ENCODE data around the gene SEPHS1. TPM values are rescaled to one million over a fixed set of nuclear protein-coding genes. Genes with fewer than 3 reads are reported as not detected.
A peak's percentile ranks its signal among the peaks of the same experiment; 100 is the strongest.
"Not testable (repeated sequence)": the region's sequence is repeated elsewhere in the genome, so short reads cannot be mapped to it uniquely, and the experiment has no call there.

SEPHS1 gene
- total RNA-seq, 2 experiments from 2014 or later = 63.5 to 64.0 TPM

DNA sequence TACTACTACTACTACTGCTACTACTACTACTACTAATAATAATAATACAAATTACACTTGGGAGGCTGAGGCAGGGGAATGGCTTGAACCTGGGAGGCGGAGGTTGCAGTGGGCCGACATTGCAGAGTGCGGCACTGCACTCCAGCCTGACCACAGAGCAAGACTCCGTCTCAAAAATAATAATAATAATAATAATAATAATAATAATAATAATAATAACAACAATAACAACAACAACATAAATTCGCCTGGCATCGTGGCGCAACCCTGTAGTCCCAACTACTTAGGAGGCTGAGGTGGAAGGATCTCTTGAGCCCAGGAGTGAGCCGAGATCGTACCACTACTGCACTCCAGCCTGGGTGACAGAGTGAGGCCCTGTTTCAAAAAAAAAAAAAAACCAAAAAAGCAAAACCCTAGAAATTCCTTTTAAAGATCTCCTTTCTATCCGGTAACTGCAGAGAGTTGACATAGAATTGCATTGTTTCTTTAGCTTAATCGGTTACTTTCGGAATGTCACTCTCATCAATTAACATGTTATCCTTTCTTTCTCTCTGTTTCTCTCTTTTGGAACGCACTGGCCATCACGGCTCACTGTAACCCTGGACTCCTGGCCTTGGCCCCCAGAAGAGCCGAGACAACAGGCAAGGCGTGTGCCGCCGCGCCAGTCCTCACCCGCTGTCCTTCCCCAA, 49.2 kb downstream of the SEPHS1 start:
- ChIA-PET CTCF (interaction anchor here (1.3 to 6.7 kb wide), 2 partner anchors 52 to 199 kb away, joined by 3 to 41 read pairs; partner anchors contain the start of genes OPTN and SEPHS1), POLR2A (interaction anchor here (0.8 to 2.1 kb wide), 4 partner anchors 10 to 53 kb away, joined by 3 to 11 read pairs (median 6); no protein-coding TSS in a partner anchor)
- Mint-ChIP-seq H3K4me3 (peak overlapping the region; percentile 56), H3K4me1 (ENCODE audit: low read depth) (peaks cover 24% of the 10 kb centered on the region), H3K27me3 (ENCODE audit: low read depth) (no peaks in the 10 kb centered on the region), H3K36me3 (ENCODE audit: low read depth) (peaks cover 5% of the 10 kb centered on the region), H3K9me3 (ENCODE audit: insufficient read depth) (no peaks in the 10 kb centered on the region), H3K27ac (peak overlapping the region; percentile 53)
- ATAC-seq = no peak
- no peak for DNase-seq

DNA sequence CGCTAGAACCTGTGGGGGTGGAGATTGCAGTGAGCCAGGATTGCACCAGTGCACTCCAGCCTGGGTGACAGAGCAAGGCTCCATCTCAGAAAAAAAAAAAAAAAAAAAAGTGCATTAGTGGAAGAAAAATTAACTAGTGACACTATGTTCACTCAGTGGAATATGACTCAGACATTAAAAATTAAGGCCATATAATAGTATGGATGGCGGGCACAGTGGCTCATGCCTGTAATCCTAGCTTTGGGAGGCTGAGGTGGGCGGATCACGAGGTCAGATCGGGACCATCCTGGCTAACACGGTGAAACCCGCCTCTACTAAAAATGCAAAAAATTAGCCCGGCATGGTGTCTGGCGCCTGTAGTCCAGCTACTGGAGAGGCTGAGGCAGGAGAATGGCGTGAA, 51.6 kb downstream of the SEPHS1 start:
- peaks cover 9% of the 10 kb centered on the region for H3K36me3 Mint-ChIP-seq (ENCODE audit: low read depth)
- ChIA-PET CTCF (no interaction called here), POLR2A (no interaction called here)
- peaks cover 15% of the 10 kb centered on the region for H3K4me1 Mint-ChIP-seq (ENCODE audit: low read depth)
- no peaks in the 10 kb centered on the region for H3K9me3 Mint-ChIP-seq (ENCODE audit: insufficient read depth)
- no peak overlapping the region for H3K27ac Mint-ChIP-seq
- DNase-seq (no peak), ATAC-seq (no peak)
- H3K4me3 Mint-ChIP-seq = no peak overlapping the region
- no peaks in the 10 kb centered on the region for H3K27me3 Mint-ChIP-seq (ENCODE audit: low read depth)

DNA sequence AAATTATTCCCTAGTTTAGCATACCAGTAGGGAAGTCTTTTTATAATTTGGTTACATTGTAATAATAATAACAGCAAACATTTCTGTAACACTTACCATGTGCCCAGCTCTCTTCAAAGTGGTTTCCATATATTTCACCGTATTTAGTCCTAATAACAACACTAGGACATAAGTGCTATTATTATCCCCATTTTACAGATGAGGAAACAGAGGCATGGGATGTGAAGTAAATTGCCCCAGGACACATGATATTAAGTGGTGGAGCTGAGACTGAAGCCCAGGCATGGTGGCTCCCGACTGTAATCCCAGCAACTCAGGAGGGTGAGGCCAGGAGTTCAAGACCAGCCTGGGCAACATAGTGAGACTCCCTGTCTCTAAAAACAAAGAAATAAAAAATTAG, 53.3 kb downstream of the SEPHS1 start:
- Mint-ChIP-seq H3K36me3 (ENCODE audit: low read depth) (peaks cover 6% of the 10 kb centered on the region), H3K27me3 (ENCODE audit: low read depth) (no peaks in the 10 kb centered on the region), H3K9me3 (ENCODE audit: insufficient read depth) (no peaks in the 10 kb centered on the region), H3K4me1 (ENCODE audit: low read depth) (peaks cover 4% of the 10 kb centered on the region), H3K27ac (no peak overlapping the region), H3K4me3 (no peak overlapping the region)
- DNase-seq (no peak), ATAC-seq (no peak)
- ChIA-PET CTCF (interaction anchor here (0.7 to 1.0 kb wide), 3 partner anchors 22 to 280 kb away, joined by 3 read pairs; no protein-coding TSS in a partner anchor), POLR2A (no interaction called here)

DNA sequence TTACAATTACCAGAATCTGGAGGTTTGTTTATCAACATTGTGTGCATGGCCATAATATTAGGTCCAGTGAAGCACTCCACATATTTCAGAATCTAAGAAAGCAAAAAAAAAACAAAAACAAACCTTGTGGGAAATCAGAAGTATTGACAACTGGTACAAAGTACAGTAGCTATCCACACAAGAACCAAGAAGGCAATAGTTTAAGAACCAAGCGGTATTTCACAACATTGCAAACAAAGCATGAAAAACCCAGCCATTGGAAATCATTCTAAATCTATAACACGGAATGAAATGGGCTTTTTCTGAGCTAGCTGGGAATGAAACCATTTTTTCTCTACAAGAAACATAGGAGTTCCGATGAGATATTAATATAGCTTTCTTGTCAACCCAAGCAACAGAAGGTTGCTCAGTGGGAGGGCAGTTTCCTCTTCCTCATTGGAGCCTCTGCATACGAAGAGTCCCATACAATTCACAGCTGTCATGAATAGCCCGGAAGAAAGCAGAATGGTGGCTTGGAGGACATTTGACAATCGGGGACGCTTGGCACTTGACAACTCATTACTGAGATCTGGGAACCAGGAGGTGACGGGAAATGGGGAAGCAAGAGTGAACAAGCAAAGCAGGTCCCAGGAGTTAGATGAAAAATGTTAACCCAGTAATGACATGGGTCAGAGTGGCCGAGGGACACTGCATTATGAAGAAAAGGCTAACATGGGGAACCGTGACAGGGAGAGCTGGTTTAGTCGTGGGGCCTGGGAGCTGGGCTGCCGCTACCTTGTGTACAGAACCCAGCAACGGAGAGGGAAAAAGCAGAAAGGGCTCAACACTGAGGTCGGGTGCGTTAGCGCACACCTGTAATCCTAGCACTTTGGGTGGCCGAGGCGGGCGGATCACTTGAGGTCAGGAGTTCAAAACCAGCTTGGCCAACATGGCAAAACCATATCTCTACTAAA, 56.0 kb downstream of the SEPHS1 start:
- Mint-ChIP-seq H3K27me3 (ENCODE audit: low read depth) (no peaks in the 10 kb centered on the region), H3K27ac (no peak overlapping the region)
- POLR2A ChIA-PET = no interaction called here

DNA sequence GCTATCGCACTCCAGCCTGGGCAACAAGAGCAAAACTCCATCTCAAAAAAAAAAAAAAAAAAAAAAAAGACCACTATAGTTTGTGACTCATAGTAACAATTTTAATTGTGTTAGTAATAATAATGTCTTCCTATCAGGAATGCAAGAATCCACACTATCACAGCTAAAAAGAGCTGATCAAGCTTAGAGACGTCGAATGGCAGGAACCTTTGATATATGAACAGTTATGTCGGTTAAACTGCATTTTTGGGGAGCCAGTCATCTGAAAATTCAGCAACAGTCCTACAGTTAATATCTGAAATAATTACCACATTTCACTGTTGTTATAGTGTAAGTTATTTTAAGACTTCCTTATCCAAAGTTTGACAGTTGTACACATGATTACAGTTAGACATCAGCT, 57.0 kb downstream of the SEPHS1 start:
- POLR2A ChIA-PET = no interaction called here
- Mint-ChIP-seq H3K27ac (no peak overlapping the region), H3K9me3 (ENCODE audit: insufficient read depth) (no peaks in the 10 kb centered on the region), H3K27me3 (ENCODE audit: low read depth) (no peaks in the 10 kb centered on the region), H3K36me3 (ENCODE audit: low read depth) (peaks cover 6% of the 10 kb centered on the region), H3K4me3 (no peak overlapping the region), H3K4me1 (ENCODE audit: low read depth) (peaks cover 6% of the 10 kb centered on the region)
- DNase-seq (no peak), ATAC-seq (no peak)
- CTCF ChIA-PET = interaction anchor here (1.1 to 6.0 kb wide), 3 partner anchors 9 to 53 kb away, joined by 3 to 26 read pairs (median 4); partner anchors contain the start of gene PHYH

More for the DNA sequence above, 56.0 kb downstream of the SEPHS1 start:
- CTCF ChIA-PET = interaction anchor here (1.1 to 6.0 kb wide), 2 partner anchors 11 to 54 kb away, joined by 3 to 26 read pairs; no protein-coding TSS in a partner anchor
- no peaks in the 10 kb centered on the region for H3K9me3 Mint-ChIP-seq (ENCODE audit: insufficient read depth)
- peaks cover 6% of the 10 kb centered on the region for H3K4me1 Mint-ChIP-seq (ENCODE audit: low read depth)
- ATAC-seq (no peak), DNase-seq (no peak)
- H3K36me3 Mint-ChIP-seq (ENCODE audit: low read depth) = peaks cover 6% of the 10 kb centered on the region
- no peak overlapping the region for H3K4me3 Mint-ChIP-seq

DNA sequence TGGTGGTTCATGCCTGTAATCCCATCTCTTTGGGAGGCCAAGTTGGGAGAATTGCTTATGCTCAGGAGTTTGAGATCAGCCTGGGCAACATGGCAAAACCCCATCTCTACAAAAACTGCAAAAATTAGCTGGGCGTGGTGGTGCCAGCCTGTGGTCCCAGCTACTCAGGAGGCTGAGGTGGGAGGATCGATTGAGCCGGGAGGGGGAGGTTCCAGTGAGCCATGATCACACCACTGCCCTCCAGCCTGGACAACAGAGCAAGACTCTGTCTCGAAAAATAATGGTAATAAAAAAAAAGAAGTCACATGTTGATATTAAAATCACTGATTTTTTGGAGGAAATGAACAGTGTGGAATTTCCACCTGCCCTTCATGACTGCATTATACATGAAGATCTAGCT, 64.0 kb downstream of the SEPHS1 start:
- Mint-ChIP-seq H3K27me3 (ENCODE audit: low read depth) (no peaks in the 10 kb centered on the region), H3K9me3 (ENCODE audit: insufficient read depth) (no peaks in the 10 kb centered on the region)
- POLR2A ChIA-PET = no interaction called here

DNA sequence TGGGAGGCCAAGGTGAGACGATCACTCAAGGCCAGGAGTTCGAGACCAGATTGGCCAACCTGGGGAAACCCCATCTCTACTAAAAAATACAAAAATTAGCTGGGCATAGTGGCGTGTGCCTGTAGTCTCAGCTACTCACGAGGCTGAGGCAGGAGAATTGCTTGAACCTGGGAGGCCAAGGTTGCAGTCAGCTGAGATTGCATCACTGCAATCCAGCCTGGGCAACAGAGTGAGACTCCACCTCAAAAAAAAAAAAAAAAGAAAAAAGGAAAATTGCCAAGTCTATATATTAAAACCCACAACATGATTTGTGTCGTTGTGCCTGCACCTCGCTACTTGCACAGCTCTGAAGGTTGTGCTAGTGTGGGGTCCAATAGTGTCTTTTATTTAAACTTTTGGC, 65.7 kb downstream of the SEPHS1 start:
- H3K36me3 Mint-ChIP-seq (ENCODE audit: low read depth); H3K4me3 Mint-ChIP-seq; POLR2A ChIA-PET; H3K4me1 Mint-ChIP-seq (ENCODE audit: low read depth); CTCF ChIA-PET; H3K27ac Mint-ChIP-seq; H3K9me3 Mint-ChIP-seq (ENCODE audit: insufficient read depth); ATAC-seq; DNase-seq; H3K27me3 Mint-ChIP-seq (ENCODE audit: low read depth): not testable (repeated sequence)

More for the DNA sequence above, 64.0 kb downstream of the SEPHS1 start:
- DNase-seq = no peak
- no peak for ATAC-seq
- no peak overlapping the region for H3K4me3 Mint-ChIP-seq
- peaks cover 6% of the 10 kb centered on the region for H3K4me1 Mint-ChIP-seq (ENCODE audit: low read depth)
- CTCF ChIA-PET = no interaction called here
- H3K36me3 Mint-ChIP-seq (ENCODE audit: low read depth) = peaks cover 3% of the 10 kb centered on the region
- H3K27ac Mint-ChIP-seq = no peak overlapping the region

DNA sequence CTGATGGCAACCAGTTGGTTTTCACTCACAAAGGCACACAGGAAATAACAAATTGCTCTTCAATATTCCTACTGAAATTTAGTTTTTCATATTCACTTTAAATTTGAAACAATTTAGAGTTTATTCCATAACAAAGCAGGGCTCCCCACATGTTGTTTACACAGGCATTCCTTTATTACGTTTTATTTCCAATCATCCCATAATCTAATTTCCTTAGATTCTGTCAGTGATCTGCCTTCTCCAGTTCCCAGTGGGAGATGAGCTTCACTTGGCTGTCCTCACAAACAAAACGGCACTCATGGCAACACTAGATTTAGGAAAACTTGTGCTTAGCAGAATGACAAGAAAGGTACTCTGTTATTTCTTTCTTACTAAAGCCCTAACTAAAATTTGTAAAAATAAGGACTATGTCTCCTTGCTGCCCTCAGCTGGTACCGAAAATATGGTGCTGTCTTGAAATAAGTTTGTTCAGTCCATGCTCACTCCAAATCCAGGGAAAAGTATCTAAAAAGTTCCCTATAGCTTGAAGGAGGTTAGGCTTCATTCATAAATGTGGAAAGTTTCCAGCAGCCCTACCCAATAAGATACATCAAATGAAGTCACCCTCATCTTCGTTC, 71.2 kb downstream of the SEPHS1 start:
- Mint-ChIP-seq H3K4me1 (ENCODE audit: low read depth) (peaks cover 2% of the 10 kb centered on the region), H3K9me3 (ENCODE audit: insufficient read depth) (no peaks in the 10 kb centered on the region), H3K27me3 (ENCODE audit: low read depth) (no peaks in the 10 kb centered on the region), H3K27ac (no peak overlapping the region), H3K4me3 (no peak overlapping the region), H3K36me3 (ENCODE audit: low read depth) (peaks cover 3% of the 10 kb centered on the region)
- ATAC-seq (no peak), DNase-seq (no peak)
- ChIA-PET POLR2A (no interaction called here), CTCF (interaction anchor here (0.8 to 1.8 kb wide), 2 partner anchors 25 to 75 kb away, joined by 3 to 5 read pairs; no protein-coding TSS in a partner anchor)

DNA sequence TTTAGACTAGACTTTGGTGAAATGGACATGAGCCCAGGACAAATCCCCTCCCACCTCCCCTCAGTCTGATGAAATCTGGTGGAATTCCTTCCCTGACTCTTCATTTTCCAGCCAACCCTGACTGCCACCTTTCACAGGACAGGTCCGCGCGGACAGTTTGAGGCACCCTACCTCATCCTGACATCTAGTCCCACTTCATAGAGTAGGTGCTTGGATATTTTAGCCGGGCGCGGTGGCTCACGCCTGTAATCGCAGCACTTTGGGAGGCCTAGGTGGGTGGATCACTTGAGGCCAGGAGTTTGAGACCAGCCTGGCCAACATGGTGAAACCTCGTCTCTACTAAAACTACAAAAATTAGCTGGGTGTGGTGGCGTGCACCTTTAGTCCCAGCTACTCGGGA, 71.9 kb downstream of the SEPHS1 start:
- DNase-seq; H3K4me1 Mint-ChIP-seq (ENCODE audit: low read depth); POLR2A ChIA-PET: not testable (repeated sequence)

DNA sequence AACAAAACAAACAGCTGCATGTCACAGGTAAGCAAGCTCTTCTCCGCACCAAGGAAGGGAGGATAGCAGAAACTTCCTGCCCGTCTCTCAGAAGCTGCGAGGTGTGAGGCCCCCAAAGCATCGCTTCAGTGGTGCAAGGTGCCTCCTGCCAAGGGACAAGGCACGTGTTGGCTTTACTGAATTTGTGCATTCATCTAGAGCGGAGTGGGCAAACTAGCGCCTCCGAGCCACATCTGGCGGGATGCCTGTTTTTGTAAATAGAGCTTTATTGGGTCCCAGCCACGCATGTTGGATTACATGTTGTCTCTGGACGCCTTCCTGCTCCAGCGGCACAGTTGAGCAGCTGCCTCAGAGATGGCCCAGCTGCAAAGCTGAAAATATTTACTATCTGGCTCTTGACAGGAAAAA, 75.9 kb downstream of the SEPHS1 start:
- DNase-seq (no peak), ATAC-seq (no peak)
- Mint-ChIP-seq H3K36me3 (ENCODE audit: low read depth) (no peaks in the 10 kb centered on the region), H3K4me1 (ENCODE audit: low read depth) (peaks cover 10% of the 10 kb centered on the region), H3K27me3 (ENCODE audit: low read depth) (peaks cover 1% of the 10 kb centered on the region), H3K27ac (no peak overlapping the region), H3K4me3 (no peak overlapping the region), H3K9me3 (ENCODE audit: insufficient read depth) (no peaks in the 10 kb centered on the region)
- ChIA-PET CTCF (interaction anchor here (1.0 to 1.8 kb wide), 2 partner anchors 23 to 30 kb away, joined by 3 to 17 read pairs; no protein-coding TSS in a partner anchor), POLR2A (no interaction called here)

More for the DNA sequence above, 71.9 kb downstream of the SEPHS1 start:
- ATAC-seq; H3K4me3 Mint-ChIP-seq; H3K9me3 Mint-ChIP-seq (ENCODE audit: insufficient read depth); H3K27me3 Mint-ChIP-seq (ENCODE audit: low read depth); H3K27ac Mint-ChIP-seq; H3K36me3 Mint-ChIP-seq (ENCODE audit: low read depth); CTCF ChIA-PET: not testable (repeated sequence)

DNA sequence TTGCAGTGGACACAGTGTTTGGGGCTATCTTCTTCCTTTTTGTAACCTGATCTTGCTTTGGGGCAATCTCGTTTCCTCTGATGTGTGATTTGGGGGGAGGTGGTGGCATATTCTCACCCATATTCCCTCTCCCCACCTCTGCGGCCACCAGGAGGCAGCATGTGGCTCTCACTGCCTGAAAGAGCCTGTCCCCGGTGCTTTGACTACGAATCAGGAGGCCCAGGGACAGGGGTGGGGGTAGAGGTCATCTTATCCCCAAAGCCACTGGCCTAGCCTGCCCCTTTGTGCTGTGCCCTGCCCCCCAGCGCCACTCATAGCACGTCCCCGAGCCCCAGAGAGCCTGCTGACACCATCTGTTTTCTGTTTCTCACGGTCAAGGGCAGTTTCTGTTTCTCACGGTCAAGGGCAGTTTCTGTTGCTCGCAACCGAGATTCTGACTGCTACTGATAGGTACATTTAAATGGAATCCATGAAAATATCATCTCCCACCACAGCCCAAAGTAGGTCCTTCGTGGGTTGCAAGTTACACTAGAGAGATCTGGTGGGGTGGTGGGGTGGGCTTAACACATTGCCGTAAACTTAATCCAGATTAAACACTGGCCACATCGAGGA, 76.4 kb downstream of the SEPHS1 start:
- peak; percentile 76 for ATAC-seq
- H3K27me3 Mint-ChIP-seq (ENCODE audit: low read depth) = peaks cover 2% of the 10 kb centered on the region
- H3K27ac Mint-ChIP-seq = no peak overlapping the region
- POLR2A ChIA-PET = no interaction called here
- no peaks in the 10 kb centered on the region for H3K36me3 Mint-ChIP-seq (ENCODE audit: low read depth)
- peak; percentile 62 for DNase-seq
- H3K9me3 Mint-ChIP-seq (ENCODE audit: insufficient read depth) = no peaks in the 10 kb centered on the region
- peaks cover 10% of the 10 kb centered on the region for H3K4me1 Mint-ChIP-seq (ENCODE audit: low read depth)
- CTCF ChIA-PET = interaction anchor here (1.8 kb wide), 1 partner anchor 31 kb away, joined by 17 read pairs; no protein-coding TSS in a partner anchor
- no peak overlapping the region for H3K4me3 Mint-ChIP-seq
